Measurements from ENCODE around the gene PAQR4. TPM values are rescaled to one million over a fixed set of nuclear protein-coding genes. Genes with fewer than 3 reads are reported as not detected.

PAQR4 gene
- total and polyA plus RNA-seq, 2 of the 13 experiments (the other 11 are each of a cell fraction or from before 2014, with no cell fraction given): 15.9 to 24.8 TPM

DNA sequence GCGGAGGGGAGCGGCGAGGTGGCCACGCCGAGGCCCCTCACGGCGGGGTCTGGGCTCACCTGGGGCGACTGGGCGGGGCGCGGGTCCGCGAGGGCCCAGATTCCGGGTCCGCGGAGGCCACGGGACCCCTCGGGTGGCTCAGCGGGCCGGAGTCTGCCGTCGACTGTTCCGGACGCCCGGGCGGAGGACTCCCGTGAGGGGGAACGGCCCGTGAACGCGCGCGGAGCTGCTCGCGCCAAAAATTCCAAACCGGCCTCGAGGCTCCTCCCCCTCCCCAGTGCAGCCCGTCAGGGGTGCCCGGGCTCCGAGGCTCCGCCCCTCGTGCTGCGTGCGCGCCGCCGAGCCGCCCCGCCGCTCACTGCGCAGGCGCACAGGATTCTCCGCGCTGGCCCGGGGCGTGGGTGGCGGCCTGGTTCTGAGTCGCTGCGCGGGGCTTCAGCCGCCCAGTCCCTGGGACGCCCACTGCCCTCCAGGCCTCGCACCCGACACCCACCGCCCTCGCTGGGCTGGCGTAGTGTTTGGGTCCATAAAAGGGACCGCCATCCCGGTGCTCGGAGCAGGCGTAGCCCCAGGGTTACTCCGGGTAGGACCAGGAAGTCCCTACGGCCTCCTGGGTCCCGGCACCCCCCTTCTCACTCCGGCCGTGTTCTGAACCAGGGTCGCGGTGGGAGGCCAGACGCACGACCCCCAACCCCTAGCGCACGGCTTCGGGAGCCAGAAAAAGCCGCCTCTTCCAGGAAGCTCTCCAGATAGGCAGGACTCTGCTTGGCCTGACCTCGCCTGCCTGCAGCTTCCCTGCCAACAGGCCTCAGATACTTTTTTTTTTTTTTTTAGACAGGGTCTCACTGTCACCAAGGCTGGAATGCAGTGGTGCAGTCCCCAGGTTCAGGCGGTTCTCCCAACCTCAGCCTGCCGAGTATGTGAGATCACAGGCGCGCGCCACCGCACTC, 11.4 kb downstream of the PAQR4 start, which contains the start of gene PKMYT1 (continued):
- TF ChIP-seq, protein P1, sequence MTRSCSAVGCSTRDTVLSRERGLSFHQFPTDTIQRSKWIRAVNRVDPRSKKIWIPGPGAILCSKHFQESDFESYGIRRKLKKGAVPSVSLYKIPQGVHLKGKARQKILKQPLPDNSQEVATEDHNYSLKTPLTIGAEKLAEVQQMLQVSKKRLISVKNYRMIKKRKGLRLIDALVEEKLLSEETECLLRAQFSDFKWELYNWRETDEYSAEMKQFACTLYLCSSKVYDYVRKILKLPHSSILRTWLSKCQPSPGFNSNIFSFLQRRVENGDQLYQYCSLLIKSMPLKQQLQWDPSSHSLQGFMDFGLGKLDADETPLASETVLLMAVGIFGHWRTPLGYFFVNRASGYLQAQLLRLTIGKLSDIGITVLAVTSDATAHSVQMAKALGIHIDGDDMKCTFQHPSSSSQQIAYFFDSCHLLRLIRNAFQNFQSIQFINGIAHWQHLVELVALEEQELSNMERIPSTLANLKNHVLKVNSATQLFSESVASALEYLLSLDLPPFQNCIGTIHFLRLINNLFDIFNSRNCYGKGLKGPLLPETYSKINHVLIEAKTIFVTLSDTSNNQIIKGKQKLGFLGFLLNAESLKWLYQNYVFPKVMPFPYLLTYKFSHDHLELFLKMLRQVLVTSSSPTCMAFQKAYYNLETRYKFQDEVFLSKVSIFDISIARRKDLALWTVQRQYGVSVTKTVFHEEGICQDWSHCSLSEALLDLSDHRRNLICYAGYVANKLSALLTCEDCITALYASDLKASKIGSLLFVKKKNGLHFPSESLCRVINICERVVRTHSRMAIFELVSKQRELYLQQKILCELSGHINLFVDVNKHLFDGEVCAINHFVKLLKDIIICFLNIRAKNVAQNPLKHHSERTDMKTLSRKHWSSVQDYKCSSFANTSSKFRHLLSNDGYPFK (CRISPR knock-in tag; IDR thresholded peaks at IDR 0.05; ENCODE audit: borderline replicate concordance): peak; percentile 57; the same call in 1 of the 2 replicates
- TF ChIP-seq ZBTB10 (CRISPR knock-in tag; IDR thresholded peaks at IDR 0.05; ENCODE audit: borderline replicate concordance): no peak
- TF ChIP-seq ZNF615 (CRISPR knock-in tag; IDR thresholded peaks at IDR 0.05; ENCODE audit: borderline replicate concordance): no peak
- no peak for TF ChIP-seq ZNF775 (CRISPR knock-in tag; IDR thresholded peaks at IDR 0.05; ENCODE audit: borderline replicate concordance)
- TF ChIP-seq, protein P2, sequence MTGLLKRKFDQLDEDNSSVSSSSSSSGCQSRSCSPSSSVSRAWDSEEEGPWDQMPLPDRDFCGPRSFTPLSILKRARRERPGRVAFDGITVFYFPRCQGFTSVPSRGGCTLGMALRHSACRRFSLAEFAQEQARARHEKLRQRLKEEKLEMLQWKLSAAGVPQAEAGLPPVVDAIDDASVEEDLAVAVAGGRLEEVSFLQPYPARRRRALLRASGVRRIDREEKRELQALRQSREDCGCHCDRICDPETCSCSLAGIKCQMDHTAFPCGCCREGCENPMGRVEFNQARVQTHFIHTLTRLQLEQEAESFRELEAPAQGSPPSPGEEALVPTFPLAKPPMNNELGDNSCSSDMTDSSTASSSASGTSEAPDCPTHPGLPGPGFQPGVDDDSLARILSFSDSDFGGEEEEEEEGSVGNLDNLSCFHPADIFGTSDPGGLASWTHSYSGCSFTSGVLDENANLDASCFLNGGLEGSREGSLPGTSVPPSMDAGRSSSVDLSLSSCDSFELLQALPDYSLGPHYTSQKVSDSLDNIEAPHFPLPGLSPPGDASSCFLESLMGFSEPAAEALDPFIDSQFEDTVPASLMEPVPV (CRISPR knock-in tag; IDR thresholded peaks at IDR 0.05): peak; percentile 86; the same call in 1 of the 2 replicates
- TF ChIP-seq ZNF569 (CRISPR knock-in tag; IDR thresholded peaks at IDR 0.05; ENCODE audit: borderline replicate concordance): no peak
- no peak for TF ChIP-seq NCOA1 (CRISPR knock-in tag; IDR thresholded peaks at IDR 0.05)
- TF ChIP-seq, protein P3, sequence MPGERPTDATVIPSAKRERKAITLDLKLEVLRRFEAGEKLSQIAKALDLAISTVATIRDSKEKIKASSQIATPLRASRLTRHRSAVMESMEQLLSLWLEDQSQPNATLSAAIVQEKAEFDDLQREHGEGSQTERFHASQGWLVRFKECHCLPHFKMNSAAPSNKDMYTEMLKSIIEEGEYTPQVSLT (CRISPR knock-in tag; IDR thresholded peaks at IDR 0.05; ENCODE audit: borderline replicate concordance, low read depth): no peak
- TF ChIP-seq ZNF652 (CRISPR knock-in tag; IDR thresholded peaks at IDR 0.05; ENCODE audit: borderline replicate concordance, low read depth): no peak
- TF ChIP-seq, protein P4, sequence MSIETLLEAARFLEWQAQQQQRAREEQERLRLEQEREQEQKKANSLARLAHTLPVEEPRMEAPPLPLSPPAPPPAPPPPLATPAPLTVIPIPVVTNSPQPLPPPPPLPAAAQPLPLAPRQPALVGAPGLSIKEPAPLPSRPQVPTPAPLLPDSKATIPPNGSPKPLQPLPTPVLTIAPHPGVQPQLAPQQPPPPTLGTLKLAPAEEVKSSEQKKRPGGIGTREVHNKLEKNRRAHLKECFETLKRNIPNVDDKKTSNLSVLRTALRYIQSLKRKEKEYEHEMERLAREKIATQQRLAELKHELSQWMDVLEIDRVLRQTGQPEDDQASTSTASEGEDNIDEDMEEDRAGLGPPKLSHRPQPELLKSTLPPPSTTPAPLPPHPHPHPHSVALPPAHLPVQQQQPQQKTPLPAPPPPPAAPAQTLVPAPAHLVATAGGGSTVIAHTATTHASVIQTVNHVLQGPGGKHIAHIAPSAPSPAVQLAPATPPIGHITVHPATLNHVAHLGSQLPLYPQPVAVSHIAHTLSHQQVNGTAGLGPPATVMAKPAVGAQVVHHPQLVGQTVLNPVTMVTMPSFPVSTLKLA (IDR thresholded peaks at IDR 0.05): peak; percentile 40; the same call in 1 of the 2 replicates
- TF ChIP-seq, protein P5, sequence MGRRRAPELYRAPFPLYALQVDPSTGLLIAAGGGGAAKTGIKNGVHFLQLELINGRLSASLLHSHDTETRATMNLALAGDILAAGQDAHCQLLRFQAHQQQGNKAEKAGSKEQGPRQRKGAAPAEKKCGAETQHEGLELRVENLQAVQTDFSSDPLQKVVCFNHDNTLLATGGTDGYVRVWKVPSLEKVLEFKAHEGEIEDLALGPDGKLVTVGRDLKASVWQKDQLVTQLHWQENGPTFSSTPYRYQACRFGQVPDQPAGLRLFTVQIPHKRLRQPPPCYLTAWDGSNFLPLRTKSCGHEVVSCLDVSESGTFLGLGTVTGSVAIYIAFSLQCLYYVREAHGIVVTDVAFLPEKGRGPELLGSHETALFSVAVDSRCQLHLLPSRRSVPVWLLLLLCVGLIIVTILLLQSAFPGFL (CRISPR knock-in tag; IDR thresholded peaks at IDR 0.05): no peak
- TF ChIP-seq, protein P6, sequence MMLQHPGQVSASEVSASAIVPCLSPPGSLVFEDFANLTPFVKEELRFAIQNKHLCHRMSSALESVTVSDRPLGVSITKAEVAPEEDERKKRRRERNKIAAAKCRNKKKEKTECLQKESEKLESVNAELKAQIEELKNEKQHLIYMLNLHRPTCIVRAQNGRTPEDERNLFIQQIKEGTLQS (CRISPR knock-in tag; IDR thresholded peaks at IDR 0.05): peak; percentile 7; the same call in 1 of the 2 replicates
- TF ChIP-seq, protein P7, sequence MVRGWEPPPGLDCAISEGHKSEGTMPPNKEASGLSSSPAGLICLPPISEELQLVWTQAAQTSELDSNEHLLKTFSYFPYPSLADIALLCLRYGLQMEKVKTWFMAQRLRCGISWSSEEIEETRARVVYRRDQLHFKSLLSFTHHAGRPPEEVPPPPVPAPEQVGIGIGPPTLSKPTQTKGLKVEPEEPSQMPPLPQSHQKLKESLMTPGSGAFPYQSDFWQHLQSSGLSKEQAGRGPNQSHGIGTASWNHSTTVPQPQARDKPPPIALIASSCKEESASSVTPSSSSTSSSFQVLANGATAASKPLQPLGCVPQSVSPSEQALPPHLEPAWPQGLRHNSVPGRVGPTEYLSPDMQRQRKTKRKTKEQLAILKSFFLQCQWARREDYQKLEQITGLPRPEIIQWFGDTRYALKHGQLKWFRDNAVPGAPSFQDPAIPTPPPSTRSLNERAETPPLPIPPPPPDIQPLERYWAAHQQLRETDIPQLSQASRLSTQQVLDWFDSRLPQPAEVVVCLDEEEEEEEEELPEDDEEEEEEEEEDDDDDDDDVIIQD (CRISPR knock-in tag; IDR thresholded peaks at IDR 0.05; ENCODE audit: low read depth): no peak
